BLaER1 treated with 17β-estradiol and CSF1 and Interleukin-3, amounts not matched to agents 10 nM and 100 nM (cell line): Measurements from ENCODE around the gene IRF2.
A peak's percentile ranks its signal among the peaks of the same experiment; 100 is the strongest.

ENCODE experiments used
- H3K27ac ChIP-seq, 11 experiments: shearing (Covaris generic); formaldehyde crosslinking; 2 replicates each; pipeline ENCODE4 v1.8.1; 2022
- H3K27me3 ChIP-seq, 11 experiments: shearing (Covaris generic); formaldehyde crosslinking; 2 replicates each; pipeline ENCODE4 v1.8.1; 2022
- H3K36me3 ChIP-seq, 11 experiments: shearing (Covaris generic); formaldehyde crosslinking; 2 replicates each; pipeline ENCODE4 v1.8.1; 2022
- H3K4me1 ChIP-seq, 10 experiments: shearing (Covaris generic); formaldehyde crosslinking; 2 replicates each; pipeline ENCODE4 v1.8.1; 2022
- H3K4me2 ChIP-seq, 11 experiments: shearing (Covaris generic); formaldehyde crosslinking; 2 replicates each; pipeline ENCODE4 v1.8.1; 2022
- H3K4me3 ChIP-seq, 10 experiments: shearing (Covaris generic); formaldehyde crosslinking; 2 replicates each; pipeline ENCODE4 v1.8.1; 2022
- H3K9ac ChIP-seq, 11 experiments: shearing (Covaris generic); formaldehyde crosslinking; 2 replicates each; pipeline ENCODE4 v1.8.1; 2022
- H3K9me3 ChIP-seq, 11 experiments: shearing (Covaris generic); formaldehyde crosslinking; replicated peaks in 1 of 11; 2 replicates each; pipeline ENCODE4 v1.8.1; 2022
- H4K20me1 ChIP-seq, 11 experiments: shearing (Covaris generic); formaldehyde crosslinking; 2 replicates each; pipeline ENCODE4 v1.8.1; 2022
- Cebpa-rat ChIP-seq, 11 experiments: shearing (Covaris generic); IDR thresholded peaks; 2 replicates each; pipeline ENCODE4 v1.8.1; 2022

The IRF2 gene

DNA sequence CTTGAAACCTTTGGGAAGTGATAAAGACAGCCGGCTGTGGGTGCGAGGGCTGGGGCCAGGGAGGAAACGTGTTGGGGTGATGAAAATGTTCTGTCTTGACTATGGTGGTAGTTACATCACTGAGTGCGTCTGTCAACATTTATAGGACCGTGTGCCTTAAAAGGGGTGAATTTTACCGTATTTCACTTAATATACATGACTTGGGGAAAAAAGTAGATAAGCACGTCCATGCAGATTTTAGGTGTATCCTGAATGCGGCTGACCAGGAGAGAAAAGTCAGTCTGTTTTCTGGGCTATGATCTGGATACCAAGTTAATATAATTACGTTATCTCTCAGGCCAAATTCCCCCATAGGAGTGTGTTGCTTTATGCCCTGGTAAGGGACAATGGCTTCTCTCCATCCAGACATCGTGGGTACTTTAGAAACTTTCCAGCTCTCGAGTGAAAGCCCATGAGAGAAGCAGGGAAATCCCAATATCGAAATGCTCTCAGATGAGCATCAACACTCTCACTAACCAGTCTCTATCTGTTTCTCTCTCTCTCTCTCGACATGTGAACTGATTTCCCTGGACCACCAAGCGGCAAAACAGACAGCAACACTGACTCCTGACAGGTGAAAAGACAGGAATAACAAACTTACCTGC is 71.5 kb downstream of the IRF2 start:
- Histone ChIP-seq H3K4me1 (peaks cover 33 to 59% (median 43%) of the 10 kb centered on the region in 10 experiments), H3K27me3 (no peaks in the 10 kb centered on the region), H3K36me3 (peaks cover 75 to 89% (median 85%) of the 10 kb centered on the region in 11 experiments), H3K4me2 (no peak overlapping the region), H3K9ac (no peak overlapping the region), H3K4me3 (no peak overlapping the region), H3K9me3 (0 out of 22 replicates have a peak, but pooled peaks cover 0 to 7% (median 0%) of the 10 kb centered on the region in 11 experiments), H3K27ac (peak overlapping the region in 2 of 11 experiments; percentile 1 to 2; a peak in 1 of 22 replicates), H4K20me1 (no peaks in the 10 kb centered on the region)
- TF ChIP-seq Cebpa-rat (IDR thresholded peaks at IDR 0.05) = no peak

DNA sequence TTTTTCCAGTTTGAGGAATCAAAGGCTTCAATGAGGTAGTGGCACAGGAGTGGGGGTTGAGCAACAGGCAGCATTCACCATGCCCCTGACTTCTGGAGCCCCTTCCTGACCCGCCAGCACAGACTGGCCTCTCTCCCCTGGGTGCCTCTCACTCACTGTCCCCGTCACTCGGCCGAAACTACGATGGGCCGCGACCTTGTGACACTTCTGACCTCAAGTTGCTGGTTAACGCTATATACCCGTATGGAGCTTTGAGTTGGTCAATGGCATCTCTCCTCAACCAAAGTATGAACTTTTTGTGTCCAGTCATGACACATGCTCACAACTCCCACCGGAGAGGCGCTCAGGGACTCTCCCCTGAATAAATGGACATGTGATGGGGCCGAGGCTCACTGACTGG is 72.1 kb downstream of the IRF2 start:
- Histone ChIP-seq H4K20me1 (no peaks in the 10 kb centered on the region), H3K9me3 (0 out of 22 replicates have a peak, but pooled peaks cover 0 to 7% (median 0%) of the 10 kb centered on the region in 11 experiments), H3K4me1 (peaks cover 33 to 59% (median 43%) of the 10 kb centered on the region in 10 experiments), H3K4me2 (no peak overlapping the region), H3K27me3 (no peaks in the 10 kb centered on the region), H3K27ac (no peak overlapping the region; a peak in 1 of 22 replicates), H3K9ac (no peak overlapping the region), H3K36me3 (peaks cover 76 to 95% (median 86%) of the 10 kb centered on the region in 11 experiments), H3K4me3 (no peak overlapping the region)
- no peak for TF ChIP-seq Cebpa-rat (IDR thresholded peaks at IDR 0.05)

GRCh38 chr4:184401397-184402171 is 72.8 kb downstream of the IRF2 start:
- H3K9me3 ChIP-seq = 0 out of 22 replicates have a peak, but pooled peaks cover 0 to 7% (median 0%) of the 10 kb centered on the region in 11 experiments
- H3K36me3 ChIP-seq = peaks cover 76 to 93% (median 86%) of the 10 kb centered on the region in 11 experiments
- TF ChIP-seq Cebpa-rat (IDR thresholded peaks at IDR 0.05) = no peak
- no peak overlapping the region for H3K4me3 ChIP-seq
- peak overlapping the region in 1 of 11 experiments; percentile 1; a peak in 2 of 22 replicates for H3K27ac ChIP-seq
- peaks cover 33 to 59% (median 43%) of the 10 kb centered on the region in 10 experiments for H3K4me1 ChIP-seq
- H4K20me1 ChIP-seq = no peaks in the 10 kb centered on the region
- no peak overlapping the region for H3K4me2 ChIP-seq
- H3K9ac ChIP-seq = no peak overlapping the region
- H3K27me3 ChIP-seq = no peaks in the 10 kb centered on the region

DNA sequence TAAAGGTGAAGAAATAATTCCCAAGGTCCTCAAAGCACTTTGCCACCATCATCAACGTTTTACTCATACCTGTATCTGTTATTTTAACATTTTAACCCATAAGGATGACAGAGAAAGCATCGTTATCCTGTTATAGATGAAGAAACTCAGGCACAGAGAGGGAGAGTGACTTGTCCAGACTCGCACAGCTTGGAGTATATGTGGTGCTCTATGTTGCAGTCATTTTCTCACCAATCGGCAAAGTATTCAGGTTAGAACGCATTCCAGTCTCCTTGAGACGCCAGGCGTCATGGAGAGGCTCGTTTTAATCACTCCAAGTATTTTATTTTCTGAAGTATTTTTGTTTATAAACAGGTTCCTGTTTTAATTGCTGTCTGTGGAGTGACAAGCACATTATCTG is 73.5 kb downstream of the IRF2 start:
- peaks cover 76 to 86% (median 85%) of the 10 kb centered on the region in 11 experiments for H3K36me3 ChIP-seq
- H3K4me2 ChIP-seq = no peak overlapping the region
- H3K9ac ChIP-seq = no peak overlapping the region
- no peak for TF ChIP-seq Cebpa-rat (IDR thresholded peaks at IDR 0.05)
- no peaks in the 10 kb centered on the region for H3K27me3 ChIP-seq
- peaks cover 33 to 59% (median 43%) of the 10 kb centered on the region in 10 experiments for H3K4me1 ChIP-seq
- H4K20me1 ChIP-seq = no peaks in the 10 kb centered on the region
- H3K9me3 ChIP-seq = 0 out of 22 replicates have a peak, but pooled peaks cover 0 to 7% (median 0%) of the 10 kb centered on the region in 11 experiments
- H3K4me3 ChIP-seq = no peak overlapping the region
- H3K27ac ChIP-seq = peak overlapping the region in 1 of 11 experiments; percentile 1; a peak in 1 of 22 replicates

GRCh38 chr4:184400375-184400870 is 73.9 kb downstream of the IRF2 start:
- no peak overlapping the region; a peak in 1 of 22 replicates for H3K27ac ChIP-seq
- 0 out of 22 replicates have a peak, but pooled peaks cover 0 to 7% (median 0%) of the 10 kb centered on the region in 11 experiments for H3K9me3 ChIP-seq
- H3K9ac ChIP-seq = no peak overlapping the region
- H3K4me1 ChIP-seq = peaks cover 33 to 59% (median 43%) of the 10 kb centered on the region in 10 experiments
- H3K4me3 ChIP-seq = no peak overlapping the region
- no peaks in the 10 kb centered on the region for H4K20me1 ChIP-seq
- H3K4me2 ChIP-seq = no peak overlapping the region
- H3K27me3 ChIP-seq = no peaks in the 10 kb centered on the region
- no peak for TF ChIP-seq Cebpa-rat (IDR thresholded peaks at IDR 0.05)
- peaks cover 75 to 81% (median 80%) of the 10 kb centered on the region in 11 experiments for H3K36me3 ChIP-seq

DNA sequence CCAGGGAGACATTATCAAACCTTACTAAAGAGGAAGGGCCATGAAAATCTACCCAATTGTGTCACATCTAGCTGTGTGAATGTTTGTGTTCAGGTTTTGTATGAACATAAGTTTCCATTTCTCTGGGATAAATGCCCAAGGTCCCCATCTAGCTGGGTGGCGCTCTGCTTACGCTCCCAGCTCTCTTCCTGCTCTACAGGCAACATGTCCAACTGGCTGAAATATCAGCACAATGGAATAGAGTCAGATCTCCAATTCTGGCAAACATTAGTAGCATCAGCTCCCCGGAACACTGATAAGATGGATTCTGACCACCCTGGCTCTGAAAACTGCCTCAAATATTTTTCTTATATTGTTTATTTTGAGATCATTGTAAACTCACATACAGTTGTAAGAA is 74.8 kb downstream of the IRF2 start:
- Histone ChIP-seq H3K4me2 (no peak overlapping the region), H3K36me3 (peaks cover 66 to 72% (median 71%) of the 10 kb centered on the region in 11 experiments), H3K27me3 (no peaks in the 10 kb centered on the region), H3K9ac (no peak overlapping the region), H3K27ac (peak overlapping the region in 3 of 11 experiments; percentile 1 to 98 (median 4); a peak in 2 of 22 replicates), H3K4me1 (peaks cover 36 to 59% (median 43%) of the 10 kb centered on the region in 10 experiments), H3K4me3 (no peak overlapping the region), H3K9me3 (0 out of 22 replicates have a peak, but pooled peaks cover 0 to 7% (median 0%) of the 10 kb centered on the region in 11 experiments), H4K20me1 (no peaks in the 10 kb centered on the region)
- TF ChIP-seq Cebpa-rat (IDR thresholded peaks at IDR 0.05) = no peak

DNA sequence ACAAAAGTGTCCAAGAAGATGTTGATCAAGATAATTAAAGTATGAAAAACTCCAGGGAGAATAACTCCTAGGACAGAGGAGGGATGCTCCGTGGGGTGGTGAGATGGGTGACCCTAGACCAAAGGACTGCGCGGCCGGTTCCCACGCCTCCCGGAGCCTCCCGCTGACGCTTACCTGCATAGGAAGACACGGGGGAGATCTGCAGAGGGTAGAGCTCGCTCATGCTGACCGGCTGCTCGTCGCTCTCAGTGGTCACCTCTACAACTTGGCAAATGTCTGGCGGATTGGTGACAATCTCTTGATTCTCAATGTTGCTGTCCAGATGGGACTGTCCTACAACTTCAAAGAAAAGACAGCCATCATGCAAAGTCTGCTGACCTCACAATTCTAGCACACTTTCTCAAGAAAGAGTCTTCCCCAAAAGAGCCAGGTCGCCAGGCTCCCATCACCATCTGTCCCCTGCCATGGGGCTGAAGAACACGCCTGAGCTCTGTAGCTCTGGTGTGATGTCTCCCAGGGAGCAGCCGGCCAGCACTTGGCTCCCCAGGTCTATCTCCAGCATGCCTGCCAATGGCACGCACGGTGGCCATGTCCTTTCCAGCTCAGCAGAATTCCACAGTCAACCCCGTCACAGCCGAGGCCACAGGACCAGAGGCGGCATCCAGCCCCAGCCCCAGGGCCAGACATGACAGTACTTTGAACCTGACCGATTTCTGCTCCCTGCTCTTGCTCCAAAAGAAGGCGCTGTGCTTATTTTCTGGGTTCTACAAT is 75.4 kb downstream of the IRF2 start:
- Histone ChIP-seq H3K4me1 (peaks cover 42 to 64% (median 47%) of the 10 kb centered on the region in 10 experiments), H3K27ac (peak overlapping the region in 5 of 11 experiments; percentile 1 to 98 (median 8); a peak in 4 of 22 replicates), H3K9me3 (0 out of 22 replicates have a peak, but pooled peaks cover 0 to 7% (median 0%) of the 10 kb centered on the region in 11 experiments), H3K4me3 (no peak overlapping the region), H3K27me3 (no peaks in the 10 kb centered on the region), H3K9ac (no peak overlapping the region), H3K4me2 (no peak overlapping the region), H3K36me3 (peaks cover 62 to 68% (median 66%) of the 10 kb centered on the region in 11 experiments), H4K20me1 (no peaks in the 10 kb centered on the region)
- TF ChIP-seq Cebpa-rat (IDR thresholded peaks at IDR 0.05) = no peak

GRCh38 chr4:184397516-184398163 is 76.7 kb downstream of the IRF2 start:
- Histone ChIP-seq H3K4me1 (peaks cover 53 to 77% (median 58%) of the 10 kb centered on the region in 10 experiments), H3K9ac (peak overlapping the region in 8 of 11 experiments; percentile 3 to 88 (median 79); a peak in 10 of 22 replicates), H3K27me3 (no peaks in the 10 kb centered on the region), H4K20me1 (no peaks in the 10 kb centered on the region), H3K27ac (peak overlapping the region in 8 of 11 experiments; percentile 51 to 98 (median 92); a peak in 16 of 22 replicates), H3K4me2 (peak overlapping the region; percentile 77 to 98 (median 93); a peak in 21 of 22 replicates), H3K4me3 (no peak overlapping the region), H3K36me3 (peaks cover 49 to 56% (median 53%) of the 10 kb centered on the region in 11 experiments), H3K9me3 (0 out of 22 replicates have a peak, but pooled peaks cover 0 to 7% (median 0%) of the 10 kb centered on the region in 11 experiments)
- TF ChIP-seq Cebpa-rat (IDR thresholded peaks at IDR 0.05) = no peak
